Epidermal melanocyte (primary cell): ENCODE results near the gene TIGD3.
"Not testable (repeated sequence)": the region's sequence is repeated elsewhere in the genome, so short reads cannot be mapped to it uniquely, and the experiment has no call there.

Experiments
- DNase-seq: peaks from one replicate; pipeline ENCODE4 v3.0.0; 2011; ENCODE audit warnings: low spot score; ENCODE audit not compliant: insufficient read length

Gene TIGD3

DNA sequence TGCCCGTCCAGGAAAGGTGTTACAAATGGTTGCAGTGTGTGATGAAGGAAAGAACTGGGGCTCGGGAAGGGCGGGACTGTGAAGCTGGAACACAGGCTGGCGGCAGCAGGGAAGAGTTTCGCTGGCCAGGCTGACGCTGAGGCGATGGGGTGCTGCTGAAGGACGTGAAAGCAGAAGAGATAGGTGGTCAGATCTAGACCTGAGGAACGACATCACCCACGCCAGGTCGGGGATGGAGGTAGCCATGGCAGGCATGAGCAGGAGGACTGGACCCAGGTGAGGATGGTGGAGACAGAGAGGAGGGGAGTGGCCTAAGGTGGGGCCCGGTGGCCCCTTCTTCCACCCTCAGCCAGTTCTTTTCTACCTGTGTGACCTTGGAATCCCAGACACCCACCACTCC is 30.7 kb upstream of the TIGD3 start:
- no peak for DNase-seq

- no peak for DNase-seq
These were observed 29.1 kb upstream of the TIGD3 start for GRCh38 chr11:65325435-65325834.

DNA sequence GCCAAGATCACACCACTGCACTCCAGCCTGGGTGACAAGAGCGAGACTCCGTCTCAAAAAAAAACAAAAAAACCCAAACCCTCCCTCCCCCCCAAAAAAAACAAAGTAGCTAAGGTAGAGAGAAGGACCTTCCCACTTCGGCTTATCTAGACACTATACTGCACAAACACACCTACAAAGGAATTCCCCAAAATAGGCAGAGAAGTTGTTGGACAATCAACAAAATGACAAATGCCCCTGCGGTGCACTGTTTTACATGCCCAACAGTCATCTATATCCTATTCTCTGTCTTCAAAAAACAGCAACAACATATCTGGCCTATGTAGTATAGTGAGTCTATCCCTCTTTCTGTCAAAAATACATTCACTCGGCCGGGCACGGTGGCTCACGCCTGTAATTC is 27.5 kb upstream of the TIGD3 start:
- no peak for DNase-seq

DNA sequence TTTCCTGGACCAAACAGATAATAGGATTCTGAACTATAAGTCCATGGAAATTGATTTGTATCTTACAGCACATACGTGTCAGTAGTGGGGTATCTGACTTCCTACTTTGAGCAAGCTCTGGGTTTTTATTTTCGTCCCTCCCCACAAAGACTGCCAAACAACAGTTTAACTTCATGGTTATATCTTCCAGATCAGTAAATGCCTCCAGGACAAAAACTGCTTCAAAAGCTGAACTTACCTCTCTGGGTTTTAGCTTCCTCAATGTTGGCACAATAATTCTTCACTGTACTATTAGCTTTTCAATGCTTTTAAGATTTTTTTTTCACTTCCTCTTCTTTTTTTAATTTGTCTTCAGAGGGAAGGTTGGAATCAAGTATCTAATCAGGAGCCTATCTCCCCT is 25.1 kb upstream of the TIGD3 start:
- no peak for DNase-seq

- DNase-seq = peak; percentile 62
These were observed 24.6 kb upstream of the TIGD3 start for GRCh38 chr11:65329944-65330403.

DNA sequence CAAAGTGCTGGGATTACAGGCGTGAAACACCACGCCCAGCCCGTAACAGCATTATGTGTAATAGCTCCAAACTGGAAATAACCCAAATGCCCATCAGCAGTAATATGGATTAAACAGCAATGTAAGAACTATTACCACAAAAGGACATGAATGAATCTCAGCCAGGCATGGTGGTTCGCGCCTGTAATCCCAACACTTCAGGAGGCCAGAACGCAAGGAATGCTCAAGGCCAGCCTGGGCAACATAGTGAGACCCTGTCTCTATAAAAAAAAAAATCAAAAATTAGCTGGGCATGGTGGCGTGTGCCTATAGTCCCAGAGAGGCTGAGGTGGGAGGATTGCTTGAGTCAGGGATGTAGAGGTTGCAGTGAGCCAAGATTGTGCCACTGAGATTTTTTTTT is 24.0 kb upstream of the TIGD3 start:
- DNase-seq = no peak

GRCh38 chr11:65332591-65332990 is 22.0 kb upstream of the TIGD3 start:
- DNase-seq = not testable (repeated sequence)

- DNase-seq = no peak
These were observed 19.8 kb upstream of the TIGD3 start for GRCh38 chr11:65334696-65335295.

- DNase-seq = no peak
These were observed 15.9 kb upstream of the TIGD3 start for GRCh38 chr11:65338676-65339075.

DNA sequence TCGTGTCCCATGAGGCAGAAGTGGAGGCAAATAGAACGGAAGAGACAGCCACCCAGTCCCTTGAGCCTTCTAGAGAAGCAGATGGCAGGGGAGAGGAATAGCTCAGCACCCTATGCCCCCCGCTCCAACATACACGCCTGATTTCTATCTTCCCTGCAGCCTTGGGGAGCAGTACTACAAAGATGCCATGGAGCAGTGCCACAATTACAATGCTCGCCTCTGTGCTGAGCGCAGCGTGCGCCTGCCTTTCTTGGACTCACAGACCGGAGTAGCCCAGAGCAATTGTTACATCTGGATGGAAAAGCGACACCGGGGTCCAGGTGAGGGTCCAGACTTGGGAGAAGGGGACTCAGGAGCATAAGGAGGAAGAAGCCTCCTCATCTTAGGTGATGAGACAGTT is 14.3 kb upstream of the TIGD3 start:
- DNase-seq = no peak

- DNase-seq = no peak
These were observed 12.7 kb upstream of the TIGD3 start for GRCh38 chr11:65341856-65342255.

GRCh38 chr11:65351511-65351910 is 3.0 kb upstream of the TIGD3 start:
- DNase-seq = no peak

GRCh38 chr11:65352783-65353182 is 1.8 kb upstream of the TIGD3 start:
- no peak for DNase-seq

GRCh38 chr11:65353376-65353775 is 1.2 kb upstream of the TIGD3 start:
- no peak for DNase-seq

- no peak for DNase-seq
These were observed 669 bp upstream of the TIGD3 start for GRCh38 chr11:65353900-65354264.

DNA sequence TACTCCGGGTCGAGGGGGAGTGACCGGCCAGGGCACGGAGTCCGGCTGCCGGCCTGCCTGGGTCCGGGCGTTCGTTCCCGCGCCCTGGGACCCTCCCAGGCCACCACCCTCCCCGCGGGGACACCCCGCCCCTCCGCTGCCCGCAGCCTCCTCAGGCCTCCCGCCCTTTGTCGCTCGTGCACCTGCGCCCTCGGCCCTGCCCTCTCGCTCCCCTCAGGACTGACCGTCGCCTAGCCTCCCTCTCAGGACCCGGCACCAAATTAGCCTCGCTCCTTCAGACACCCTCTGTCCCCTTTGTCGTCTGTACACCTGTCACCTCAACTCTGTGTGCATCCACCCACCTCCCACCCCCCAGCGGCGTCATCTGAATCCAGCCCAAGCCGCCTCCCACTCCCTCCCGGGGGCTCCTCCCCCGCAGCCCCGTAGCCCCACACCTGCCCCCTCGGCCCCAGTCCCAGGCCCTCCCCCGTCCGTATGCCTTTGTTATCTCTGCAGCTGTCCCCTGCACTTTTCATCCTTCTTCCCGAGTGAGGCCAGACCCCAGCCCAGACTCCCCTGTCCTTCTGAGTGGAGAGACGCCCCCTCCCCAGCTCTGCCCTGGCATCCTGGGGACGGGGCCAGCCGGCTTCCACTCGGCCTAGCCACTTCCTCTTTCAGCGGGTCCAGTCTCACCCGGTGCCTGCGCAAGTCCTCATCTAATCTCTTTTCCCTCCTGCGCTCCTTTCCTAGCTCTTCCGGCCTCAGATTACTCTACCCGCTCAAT is 643 bp downstream of the TIGD3 start:
- no peak for DNase-seq

- no peak for DNase-seq
These were observed 1.3 kb downstream of the TIGD3 start for GRCh38 chr11:65355776-65356393.

DNA sequence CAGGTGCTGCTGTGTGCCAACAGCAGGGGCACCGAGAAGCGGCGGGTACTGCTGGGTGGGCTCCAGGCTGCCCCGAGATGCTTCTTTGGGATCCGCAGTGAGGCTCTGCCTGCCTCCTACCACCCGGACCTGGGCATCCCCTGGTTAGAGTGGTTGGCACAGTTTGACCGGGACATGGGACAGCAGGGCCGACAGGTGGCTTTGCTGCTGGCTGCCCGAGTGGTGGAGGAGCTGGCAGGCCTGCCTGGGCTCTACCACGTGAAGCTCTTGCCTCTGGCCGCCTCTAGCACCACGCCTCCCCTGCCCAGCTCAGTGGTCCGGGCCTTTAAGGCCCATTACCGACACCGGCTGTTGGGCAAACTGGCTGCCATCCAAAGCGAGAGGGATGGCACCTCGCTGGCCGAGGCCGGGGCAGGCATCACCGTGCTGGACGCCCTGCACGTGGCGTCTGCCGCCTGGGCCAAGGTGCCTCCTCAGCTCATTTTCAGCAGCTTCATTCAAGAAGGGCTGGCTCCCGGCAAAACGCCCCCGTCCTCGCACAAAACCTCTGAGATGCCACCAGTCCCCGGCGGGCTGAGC is 1.9 kb downstream of the TIGD3 start:
- no peak for DNase-seq

DNA sequence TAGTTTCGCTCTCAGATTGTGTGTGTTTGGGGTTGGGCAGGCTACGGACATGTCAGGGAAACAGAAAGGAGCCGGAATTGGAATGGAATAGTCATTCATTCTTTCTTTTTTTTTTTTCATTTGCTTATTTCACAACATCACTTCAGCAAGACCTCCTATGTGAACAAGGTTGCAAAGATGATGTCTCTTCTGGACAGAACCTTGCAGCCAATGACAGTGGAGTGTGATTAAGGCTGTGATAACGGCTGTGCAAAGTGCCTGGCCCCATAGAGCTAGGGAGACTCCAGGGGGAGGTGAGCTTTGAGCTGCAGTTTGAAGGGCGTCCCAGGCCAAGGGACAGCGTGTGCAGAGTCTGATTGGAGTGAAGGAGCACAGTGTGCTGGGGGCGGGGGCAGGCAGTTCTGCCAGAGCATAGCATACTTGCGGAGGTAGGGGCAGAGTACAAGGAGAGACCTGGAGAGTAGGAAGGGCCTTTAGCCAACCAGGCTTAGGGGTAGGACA is 3.4 kb downstream of the TIGD3 start:
- DNase-seq = no peak

GRCh38 chr11:65362320-65362931 is 7.9 kb downstream of the TIGD3 start:
- no peak for DNase-seq

GRCh38 chr11:65362966-65363365 is 8.4 kb downstream of the TIGD3 start:
- no peak for DNase-seq

DNA sequence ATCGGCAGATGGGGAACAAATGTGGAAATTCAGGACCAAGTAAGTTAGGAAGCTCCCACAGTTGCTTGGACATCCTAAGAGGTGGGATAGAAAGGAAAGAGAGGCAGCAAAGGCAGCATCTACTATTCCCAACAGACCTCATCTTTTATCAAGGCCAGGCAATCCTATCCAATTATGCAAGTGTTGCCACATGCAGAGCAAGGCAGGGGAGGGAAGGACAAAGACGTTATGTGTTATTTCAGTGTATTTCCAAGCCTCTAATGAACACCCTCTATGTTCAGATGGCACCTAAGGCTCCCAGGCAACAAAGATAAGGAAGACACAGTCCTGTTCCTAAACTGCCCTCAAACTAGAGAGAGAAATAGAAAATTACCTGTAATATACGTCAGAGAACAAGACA is 9.2 kb downstream of the TIGD3 start:
- DNase-seq = no peak
